Duodenal mucosa (tissue), 2 donors: ENCODE results near the gene PTPRC.

Experiments used
- H3K27ac ChIP-seq: one replicate; pipeline ENCODE4 v1.7.0; 2013; ENCODE audit warnings: low read depth, low read length
- H3K27me3 ChIP-seq, 2 donors: one replicate each; pipeline ENCODE4 v1.7.0; 2013; ENCODE audit warnings: low read length in 2 of 2, control low read depth in 1 of 2; ENCODE audit not compliant: insufficient read depth in 2 of 2, control insufficient read depth in 1 of 2
- H3K36me3 ChIP-seq, 2 donors: one replicate each; pipeline ENCODE4 v1.7.0; 2013; ENCODE audit warnings: low read length in 2 of 2, control low read depth in 1 of 2; ENCODE audit not compliant: insufficient read depth in 2 of 2, control insufficient read depth in 1 of 2
- H3K4me1 ChIP-seq, 2 donors: one replicate each; pipeline ENCODE4 v1.7.0; 2013; ENCODE audit warnings: low read length in 2 of 2, control low read depth in 1 of 2; ENCODE audit not compliant: insufficient read depth in 2 of 2, control insufficient read depth in 1 of 2
- H3K4me3 ChIP-seq, 2 donors: one replicate each; pipeline ENCODE4 v1.7.0; 2013; ENCODE audit warnings: low read length in 2 of 2, low read depth in 1 of 2
- H3K9ac ChIP-seq, 2 donors: one replicate each; pipeline ENCODE4 v1.7.0; 2013; ENCODE audit warnings: low read length in 2 of 2, low read depth in 1 of 2
- H3K9me3 ChIP-seq, 2 donors: one replicate each; pipeline ENCODE4 v1.7.0; 2013; ENCODE audit warnings: low read length in 2 of 2, control low read depth in 1 of 2; ENCODE audit not compliant: control insufficient read depth in 1 of 2

The PTPRC gene

GRCh38 chr1:198653808-198654413, 15.1 kb downstream of the PTPRC start:
- no peak overlapping the region for H3K27ac ChIP-seq
- H3K4me3 ChIP-seq: no peak overlapping the region
- no peaks in the 10 kb centered on the region for H3K9me3 ChIP-seq
- peaks cover 0 to 3% of the 10 kb centered on the region in 2 donors for H3K4me1 ChIP-seq
- H3K27me3 ChIP-seq: no peaks in the 10 kb centered on the region
- no peak overlapping the region for H3K9ac ChIP-seq
- H3K36me3 ChIP-seq: no peaks in the 10 kb centered on the region

- Histone ChIP-seq H3K4me3 (peak overlapping the region in 1 of 2 donors; percentile 28), H3K27me3 (no peaks in the 10 kb centered on the region), H3K4me1 (no peaks in the 10 kb centered on the region), H3K36me3 (no peaks in the 10 kb centered on the region), H3K27ac (no peak overlapping the region), H3K9me3 (no peaks in the 10 kb centered on the region), H3K9ac (peak overlapping the region in 1 of 2 donors; percentile 11)
Observed at GRCh38 chr1:198655459-198656121, 16.8 kb downstream of the PTPRC start.

GRCh38 chr1:198656500-198656932, 17.7 kb downstream of the PTPRC start:
- no peaks in the 10 kb centered on the region for H3K9me3 ChIP-seq
- no peak overlapping the region for H3K27ac ChIP-seq
- no peak overlapping the region for H3K4me3 ChIP-seq
- H3K4me1 ChIP-seq: no peaks in the 10 kb centered on the region
- no peaks in the 10 kb centered on the region for H3K36me3 ChIP-seq
- H3K9ac ChIP-seq: no peak overlapping the region
- no peaks in the 10 kb centered on the region for H3K27me3 ChIP-seq

GRCh38 chr1:198657550-198658064, 18.8 kb downstream of the PTPRC start:
- no peaks in the 10 kb centered on the region for H3K27me3 ChIP-seq
- no peak overlapping the region for H3K27ac ChIP-seq
- no peaks in the 10 kb centered on the region for H3K4me1 ChIP-seq
- H3K36me3 ChIP-seq: no peaks in the 10 kb centered on the region
- H3K9me3 ChIP-seq: no peaks in the 10 kb centered on the region
- H3K4me3 ChIP-seq: peak overlapping the region in 1 of 2 donors; percentile 45
- H3K9ac ChIP-seq: peak overlapping the region in 1 of 2 donors; percentile 35

- H3K9ac ChIP-seq: no peak overlapping the region
- no peak overlapping the region for H3K27ac ChIP-seq
- no peaks in the 10 kb centered on the region for H3K27me3 ChIP-seq
- no peaks in the 10 kb centered on the region for H3K9me3 ChIP-seq
- no peak overlapping the region for H3K4me3 ChIP-seq
- no peaks in the 10 kb centered on the region for H3K36me3 ChIP-seq
- H3K4me1 ChIP-seq: no peaks in the 10 kb centered on the region
Observed at GRCh38 chr1:198660341-198661261, 21.8 kb downstream of the PTPRC start.

- no peaks in the 10 kb centered on the region for H3K36me3 ChIP-seq
- H3K27ac ChIP-seq: no peak overlapping the region
- H3K27me3 ChIP-seq: no peaks in the 10 kb centered on the region
- H3K9me3 ChIP-seq: no peaks in the 10 kb centered on the region
- H3K9ac ChIP-seq: no peak overlapping the region
- no peaks in the 10 kb centered on the region for H3K4me1 ChIP-seq
- no peak overlapping the region for H3K4me3 ChIP-seq
Observed at GRCh38 chr1:198662821-198663220, 24.0 kb downstream of the PTPRC start.

- H3K27ac ChIP-seq: no peak overlapping the region
- peak overlapping the region in 1 of 2 donors; percentile 12 for H3K4me3 ChIP-seq
Observed at GRCh38 chr1:198664068-198664788, 25.4 kb downstream of the PTPRC start.

GRCh38 chr1:198667186-198667585, 28.3 kb downstream of the PTPRC start:
- no peak overlapping the region for H3K4me3 ChIP-seq
- H3K27me3 ChIP-seq: no peaks in the 10 kb centered on the region
- H3K9ac ChIP-seq: no peak overlapping the region
- H3K9me3 ChIP-seq: no peaks in the 10 kb centered on the region
- H3K27ac ChIP-seq: no peak overlapping the region
- no peaks in the 10 kb centered on the region for H3K36me3 ChIP-seq
- H3K4me1 ChIP-seq: no peaks in the 10 kb centered on the region

More at GRCh38 chr1:198664068-198664788, 25.4 kb downstream of the PTPRC start:
- Histone ChIP-seq H3K9me3 (no peaks in the 10 kb centered on the region), H3K4me1 (no peaks in the 10 kb centered on the region), H3K27me3 (no peaks in the 10 kb centered on the region), H3K9ac (no peak overlapping the region), H3K36me3 (no peaks in the 10 kb centered on the region)

GRCh38 chr1:198667807-198668206, 29.0 kb downstream of the PTPRC start:
- Histone ChIP-seq H3K27ac (no peak overlapping the region), H3K4me1 (no peaks in the 10 kb centered on the region), H3K36me3 (no peaks in the 10 kb centered on the region)

More at GRCh38 chr1:198667807-198668206, 29.0 kb downstream of the PTPRC start:
- Histone ChIP-seq H3K9me3 (no peaks in the 10 kb centered on the region), H3K27me3 (no peaks in the 10 kb centered on the region), H3K4me3 (no peak overlapping the region), H3K9ac (no peak overlapping the region)
